RPMI7951 (cell line): Measurements from ENCODE around the gene C2orf76. TPM values are rescaled to one million over a fixed set of nuclear protein-coding genes. Genes with fewer than 3 reads are reported as not detected.

Experiments
- DNase-seq: peaks from one replicate; pipeline ENCODE4 v3.0.0-alpha.2; 2012; ENCODE audit warnings: low read depth
- total RNA-seq: library from RNA; depleted of rRNA; stranded (reverse); fragments of >200 nt; shearing (Covaris generic); gene quantifications from 2 replicates; pipeline ENCODE4 v1.2.3, GENCODE V29; 2014; rRNA removed

Gene C2orf76
- total RNA-seq, 1 experiment from 2014 or later: 23.7 TPM

- DNase-seq: peak; percentile 51
Observed at GRCh38 chr2:119264781-119265692, 101.6 kb downstream of the C2orf76 start.

- DNase-seq: no peak
Observed at GRCh38 chr2:119263656-119264055, 103.0 kb downstream of the C2orf76 start.

- DNase-seq: no peak
Observed at GRCh38 chr2:119263025-119263424, 103.6 kb downstream of the C2orf76 start.

- no peak for DNase-seq
Observed at GRCh38 chr2:119261493-119262225, 105.0 kb downstream of the C2orf76 start.

GRCh38 chr2:119260646-119261492 lies 105.8 kb downstream of the C2orf76 start:
- DNase-seq: peak; percentile 34

- peak; percentile 56 for DNase-seq
Observed at GRCh38 chr2:119259296-119259860, 107.3 kb downstream of the C2orf76 start.

GRCh38 chr2:119257198-119257597 lies 109.4 kb downstream of the C2orf76 start:
- DNase-seq: no peak

- no peak for DNase-seq
Observed at GRCh38 chr2:119256582-119256921, 110.1 kb downstream of the C2orf76 start.

- DNase-seq: peak; percentile 97
Observed at GRCh38 chr2:119255760-119256581, 110.7 kb downstream of the C2orf76 start.

GRCh38 chr2:119254601-119255080 lies 112.0 kb downstream of the C2orf76 start:
- DNase-seq: no peak

GRCh38 chr2:119253760-119254600 lies 112.7 kb downstream of the C2orf76 start:
- DNase-seq: no peak

GRCh38 chr2:119253114-119253702 lies 113.4 kb downstream of the C2orf76 start:
- peak; percentile 53 for DNase-seq

Other genes with a start within 250 kb of the C2orf76 start
- gene C1QL2, start 208.1 kb downstream of the C2orf76 start, total RNA-seq: not detected in 2 replicates
- gene STEAP3, start 143.0 kb downstream of the C2orf76 start, total RNA-seq: 27.3 and 32.2 TPM in 2 replicates
- gene DBI, start 143 bp upstream of the C2orf76 start, total RNA-seq: 310 and 351 TPM in 2 replicates
- gene TMEM37, start 65.0 kb upstream of the C2orf76 start, total RNA-seq: not detected in 2 replicates
- not detected in 2 replicates for gene SCTR, start 157.6 kb upstream of the C2orf76 start, total RNA-seq
- gene CFAP221, start 177.6 kb upstream of the C2orf76 start, total RNA-seq: not detected in 2 replicates